Measurements from ENCODE around the gene TBC1D8. TPM values are rescaled to one million over a fixed set of nuclear protein-coding genes. Genes with fewer than 3 reads are reported as not detected.

The TBC1D8 gene
- total RNA-seq, 1 donor from 2014 or later: 3.9 TPM

GRCh38 chr2:100990650-100991403 is 160.4 kb downstream of the TBC1D8 start:
- Mint-ChIP-seq H3K36me3 (no peaks in the 10 kb centered on the region), H3K27me3 (ENCODE audit: insufficient read depth, low read depth) (no peaks in the 10 kb centered on the region), H3K9me3 (no peaks in the 10 kb centered on the region), H3K27ac (no peak overlapping the region), H3K4me1 (no peaks in the 10 kb centered on the region), H3K4me3 (no peak overlapping the region)
- Histone ChIP-seq H3K79me2 (ENCODE audit: low read depth) (no peaks in the 10 kb centered on the region), H3K4me1 (peaks cover 7% of the 10 kb centered on the region), H3K4me2 (no peak overlapping the region), H4K20me1 (ENCODE audit: low read depth) (no peaks in the 10 kb centered on the region), H3K9ac (no peak overlapping the region), H3K27ac (no peak overlapping the region), H3K36me3 (no peaks in the 10 kb centered on the region), H3K27me3 (no peaks in the 10 kb centered on the region), H2AFZ (replicated peaks) (no peak overlapping the region), H3K4me3 (no peak overlapping the region), H3K9me3 (ENCODE audit: low read depth) (no peaks in the 10 kb centered on the region), H3F3A (ENCODE audit: low read depth) (no peaks in the 10 kb centered on the region)
- no peak for DNase-seq (ENCODE audit: low spot score)
- TF ChIP-seq CTCF (IDR thresholded peaks at IDR 0.05): no peak
- TF ChIP-seq EZH2phosphoT487 (IDR thresholded peaks at IDR 0.05): no peak
- no peak for TF ChIP-seq EZH2 (IDR thresholded peaks at IDR 0.05)

- H3K4me3 ChIP-seq: no peak overlapping the region
- Mint-ChIP-seq H3K9me3 (no peaks in the 10 kb centered on the region), H3K27me3 (ENCODE audit: insufficient read depth, low read depth) (no peaks in the 10 kb centered on the region), H3K27ac (no peak overlapping the region), H3K36me3 (no peaks in the 10 kb centered on the region), H3K4me1 (no peaks in the 10 kb centered on the region), H3K4me3 (no peak overlapping the region)
- no peak overlapping the region for H3K4me2 ChIP-seq
- no peak overlapping the region for H3K9ac ChIP-seq
- no peak for DNase-seq (ENCODE audit: low spot score)
- no peaks in the 10 kb centered on the region for H3K36me3 ChIP-seq
- peaks cover 7% of the 10 kb centered on the region for H3K4me1 ChIP-seq
- H3K9me3 ChIP-seq (ENCODE audit: low read depth): no peaks in the 10 kb centered on the region
- no peak overlapping the region for H2AFZ ChIP-seq (replicated peaks)
- H3K27me3 ChIP-seq: no peaks in the 10 kb centered on the region
- H3K27ac ChIP-seq: no peak overlapping the region
- no peaks in the 10 kb centered on the region for H4K20me1 ChIP-seq (ENCODE audit: low read depth)
- H3K79me2 ChIP-seq (ENCODE audit: low read depth): no peaks in the 10 kb centered on the region
- TF ChIP-seq CTCF (IDR thresholded peaks at IDR 0.05): no peak
- no peak for TF ChIP-seq EZH2phosphoT487 (IDR thresholded peaks at IDR 0.05)
- no peaks in the 10 kb centered on the region for H3F3A ChIP-seq (ENCODE audit: low read depth)
These were observed 161.0 kb downstream of the TBC1D8 start for GRCh38 chr2:100990166-100990565.

GRCh38 chr2:100989666-100990065 is 161.5 kb downstream of the TBC1D8 start:
- peaks cover 7% of the 10 kb centered on the region for H3K4me1 ChIP-seq
- H3K4me3 Mint-ChIP-seq: no peak overlapping the region
- TF ChIP-seq EZH2phosphoT487 (IDR thresholded peaks at IDR 0.05) (no peak), EZH2 (IDR thresholded peaks at IDR 0.05) (no peak), CTCF (IDR thresholded peaks at IDR 0.05) (no peak)
- no peaks in the 10 kb centered on the region for H3K27me3 Mint-ChIP-seq (ENCODE audit: insufficient read depth, low read depth)
- H3K4me3 ChIP-seq: no peak overlapping the region
- H3K36me3 Mint-ChIP-seq: no peaks in the 10 kb centered on the region
- no peak overlapping the region for H3K4me2 ChIP-seq
- H3K36me3 ChIP-seq: no peaks in the 10 kb centered on the region
- H3K9me3 ChIP-seq (ENCODE audit: low read depth): no peaks in the 10 kb centered on the region
- H4K20me1 ChIP-seq (ENCODE audit: low read depth): no peaks in the 10 kb centered on the region
- no peaks in the 10 kb centered on the region for H3K9me3 Mint-ChIP-seq
- no peak overlapping the region for H3K27ac Mint-ChIP-seq
- H3F3A ChIP-seq (ENCODE audit: low read depth): no peaks in the 10 kb centered on the region
- no peak overlapping the region for H3K27ac ChIP-seq
- no peak overlapping the region for H3K9ac ChIP-seq
- H3K27me3 ChIP-seq: no peaks in the 10 kb centered on the region
- no peaks in the 10 kb centered on the region for H3K4me1 Mint-ChIP-seq
- DNase-seq (ENCODE audit: low spot score): no peak
- H3K79me2 ChIP-seq (ENCODE audit: low read depth): no peaks in the 10 kb centered on the region
- H2AFZ ChIP-seq (replicated peaks): no peak overlapping the region

All from neural progenitor cell (in vitro differentiated cells).